Spleen (tissue), 11 donors: Measurements from ENCODE around the gene OSBPL10. TPM values are rescaled to one million over a fixed set of nuclear protein-coding genes. Genes with fewer than 3 reads are reported as not detected.

Source experiments
- DNase-seq: peaks from one replicate; pipeline ENCODE4 v3.0.0-alpha.2; 2020
- H3K27ac ChIP-seq, 8 donors: fragments of 200-600 bp; sonication (generic) in 7 of 8; 1 replicate in 4 of 8; 2 replicates in 4 of 8; pipeline versions ENCODE4 v1.5.0 to v1.8.0; 2016 to 2021; ENCODE audit warnings: inconsistent platforms in 4 of 8, mild to moderate bottlenecking in 4 of 8, moderate library complexity in 1 of 8
- H3K27me3 ChIP-seq, 7 donors: fragments of 200-600 bp; sonication (generic) in 6 of 7; replicated peaks in 1 of 7; 1 replicate in 4 of 7; 2 replicates in 3 of 7; pipeline versions ENCODE4 v1.5.0 to v1.8.0; 2016 to 2021; ENCODE audit warnings: inconsistent platforms in 3 of 7, mild to moderate bottlenecking in 1 of 7
- H3K36me3 ChIP-seq, 6 donors: fragments of 200-600 bp; sonication (generic) in 5 of 6; 1 replicate in 4 of 6; 2 replicates in 2 of 6; pipeline versions ENCODE4 v1.5.0 to v1.8.0; 2016 to 2021; ENCODE audit warnings: inconsistent platforms in 2 of 6
- H3K4me1 ChIP-seq, 6 donors: fragments of 200-600 bp; sonication (generic) in 5 of 6; 1 replicate in 3 of 6; 2 replicates in 3 of 6; pipeline versions ENCODE4 v1.5.0 to v1.8.0; 2016 to 2021; ENCODE audit warnings: inconsistent platforms in 3 of 6
- H3K4me3 ChIP-seq, 8 donors: fragments of 200-600 bp; sonication (generic) in 7 of 8; 1 replicate in 4 of 8; 2 replicates in 4 of 8; pipeline versions ENCODE4 v1.5.0 to v1.8.0; 2016 to 2021; ENCODE audit warnings: inconsistent platforms in 4 of 8, mild to moderate bottlenecking in 4 of 8, moderate library complexity in 2 of 8
- H3K9me3 ChIP-seq, 8 donors: fragments of 200-600 bp; sonication (generic) in 7 of 8; 1 replicate in 4 of 8; 2 replicates in 4 of 8; pipeline versions ENCODE4 v1.5.0 to v1.8.0; 2016 to 2021; ENCODE audit warnings: inconsistent platforms in 4 of 8
- POLR2A ChIP-seq, 3 donors: fragments of 450-650 bp; IDR thresholded peaks; one replicate each; pipeline ENCODE4 v1.5.1; 2017; ENCODE audit warnings: antibody characterized with exemption in 3 of 3, mild to moderate bottlenecking in 1 of 3
- POLR2AphosphoS5 ChIP-seq, 3 donors: sonication (generic); formaldehyde crosslinking; IDR thresholded peaks; one replicate each; pipeline ENCODE4 v1.5.1; 2017; ENCODE audit warnings: antibody characterized with exemption in 3 of 3
- WGBS, 5 donors: extraction: QIAGEN DNeasy Blood & Tissue Kit in 3 of 5; methylation state at CpG; one replicate each; pipeline versions ENCODE4 v1.1.5 to v1.1.7; 2013 to 2018; 5-methylcytosine and 5-hydroxymethylcytosine counted together
- intact Hi-C: fragments of 100-400 bp; cut with DNase I; formaldehyde crosslinking; loops from one replicate; pipeline ENCODE4 v1.15.0; 2023; ENCODE audit warnings: low total_unique reads
- polyA plus RNA-seq, 3 donors: library from polyadenylated mRNA; stranded (reverse); fragments of 200-250 nt; gene quantifications; one replicate each; pipeline ENCODE4 v1.2.1, GENCODE V29; 2013
- total RNA-seq, 7 donors: library from RNA; depleted of rRNA in 3 of 7; stranded (reverse); fragments of >200 nt in 3 of 7; fragmentation: NEBNext Ultra II Directional in 4 of 7; extraction: Animal tissue kit (Norgen Biotek cat#: 25700) in 4 of 7; gene quantifications; one replicate each; pipeline versions ENCODE4 v1.1.0 to v1.2.1, GENCODE V29; 2016 to 2021
- TF ChIP-seq, protein P1 (sequence below), 11 experiments: fragments of 200-600 bp in 7 of 11; fragments of 450-650 bp in 4 of 11; sonication (generic) in 4 of 11; IDR thresholded peaks in 8 of 11; conservative IDR thresholded peaks in 3 of 11; 1 replicate in 7 of 11; 2 replicates in 4 of 11; pipeline versions ENCODE4 v1.4.0 to v1.8.0; 2016 to 2021; ENCODE audit warnings: antibody characterized with exemption in 11 of 11, inconsistent platforms in 4 of 11, mild to moderate bottlenecking in 1 of 11
- donor health status: healthy with polysubstance abuse.
- donor health status: DM: no; HTN: no; CAD: no; lungs with moderate emphysema.
- donor health status: DM: no; HTN: no; CAD: no.
- donor health status: Bipolar disorder and iron deficiency.
- donor health status: healthy.
- donor health status: DM: no; HTN: no; CAD: no.
- donor health status: DM: yes; HTN: yes; CAD: no.

The OSBPL10 gene
- total and polyA plus RNA-seq, 10 donors = 3.8 to 95.1 (median 56.5) TPM

DNA sequence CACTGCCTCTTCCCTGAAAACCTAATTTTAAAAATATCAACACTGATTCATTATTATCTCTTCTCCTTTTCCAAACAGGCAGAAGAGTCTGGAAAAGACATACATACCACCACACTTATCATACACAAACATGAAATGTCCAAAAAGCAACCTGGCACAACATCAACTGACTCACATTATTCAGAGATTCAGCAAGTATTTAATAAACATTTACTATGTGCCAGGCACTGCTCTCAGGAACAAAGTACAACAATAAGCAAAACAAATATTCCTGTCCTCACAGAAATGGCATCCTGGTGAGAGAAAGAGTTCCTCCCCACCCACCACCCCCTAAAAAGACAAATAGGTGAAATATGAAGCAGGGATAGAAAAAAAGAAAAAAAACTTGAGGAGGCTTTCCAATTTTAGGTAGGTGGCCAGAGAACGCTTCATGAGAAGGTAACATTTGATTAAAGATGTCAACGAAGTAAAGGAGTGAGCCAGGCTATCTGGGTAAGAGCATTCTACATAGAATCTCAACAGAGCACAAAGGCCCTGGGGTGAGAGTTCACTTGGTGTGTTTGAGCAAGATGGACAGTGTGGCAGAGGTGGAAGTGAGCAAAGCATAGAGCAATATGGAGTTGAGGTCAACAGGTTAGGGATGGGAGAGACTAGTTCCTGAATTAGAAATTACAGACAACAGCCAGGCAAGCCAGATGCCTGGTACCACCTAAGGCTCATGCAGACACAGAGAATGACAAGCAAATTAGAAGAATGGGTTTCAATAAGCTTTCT, 141.7 kb downstream of the OSBPL10 start:
- TF ChIP-seq POLR2AphosphoS5 (IDR thresholded peaks at IDR 0.05) (no peak), POLR2A (IDR thresholded peaks at IDR 0.05) (no peak)
- TF ChIP-seq, protein P1, sequence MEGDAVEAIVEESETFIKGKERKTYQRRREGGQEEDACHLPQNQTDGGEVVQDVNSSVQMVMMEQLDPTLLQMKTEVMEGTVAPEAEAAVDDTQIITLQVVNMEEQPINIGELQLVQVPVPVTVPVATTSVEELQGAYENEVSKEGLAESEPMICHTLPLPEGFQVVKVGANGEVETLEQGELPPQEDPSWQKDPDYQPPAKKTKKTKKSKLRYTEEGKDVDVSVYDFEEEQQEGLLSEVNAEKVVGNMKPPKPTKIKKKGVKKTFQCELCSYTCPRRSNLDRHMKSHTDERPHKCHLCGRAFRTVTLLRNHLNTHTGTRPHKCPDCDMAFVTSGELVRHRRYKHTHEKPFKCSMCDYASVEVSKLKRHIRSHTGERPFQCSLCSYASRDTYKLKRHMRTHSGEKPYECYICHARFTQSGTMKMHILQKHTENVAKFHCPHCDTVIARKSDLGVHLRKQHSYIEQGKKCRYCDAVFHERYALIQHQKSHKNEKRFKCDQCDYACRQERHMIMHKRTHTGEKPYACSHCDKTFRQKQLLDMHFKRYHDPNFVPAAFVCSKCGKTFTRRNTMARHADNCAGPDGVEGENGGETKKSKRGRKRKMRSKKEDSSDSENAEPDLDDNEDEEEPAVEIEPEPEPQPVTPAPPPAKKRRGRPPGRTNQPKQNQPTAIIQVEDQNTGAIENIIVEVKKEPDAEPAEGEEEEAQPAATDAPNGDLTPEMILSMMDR (IDR thresholded peaks at IDR 0.05 in 8 of 11, conservative IDR thresholded peaks at IDR 0.05 in 3 of 11) = no peak
- intact Hi-C loops = no loop called here
- WGBS, 5 donors = 87 to 93% (median 89%) methylated on average over 2 of the region's 2 CpGs

DNA sequence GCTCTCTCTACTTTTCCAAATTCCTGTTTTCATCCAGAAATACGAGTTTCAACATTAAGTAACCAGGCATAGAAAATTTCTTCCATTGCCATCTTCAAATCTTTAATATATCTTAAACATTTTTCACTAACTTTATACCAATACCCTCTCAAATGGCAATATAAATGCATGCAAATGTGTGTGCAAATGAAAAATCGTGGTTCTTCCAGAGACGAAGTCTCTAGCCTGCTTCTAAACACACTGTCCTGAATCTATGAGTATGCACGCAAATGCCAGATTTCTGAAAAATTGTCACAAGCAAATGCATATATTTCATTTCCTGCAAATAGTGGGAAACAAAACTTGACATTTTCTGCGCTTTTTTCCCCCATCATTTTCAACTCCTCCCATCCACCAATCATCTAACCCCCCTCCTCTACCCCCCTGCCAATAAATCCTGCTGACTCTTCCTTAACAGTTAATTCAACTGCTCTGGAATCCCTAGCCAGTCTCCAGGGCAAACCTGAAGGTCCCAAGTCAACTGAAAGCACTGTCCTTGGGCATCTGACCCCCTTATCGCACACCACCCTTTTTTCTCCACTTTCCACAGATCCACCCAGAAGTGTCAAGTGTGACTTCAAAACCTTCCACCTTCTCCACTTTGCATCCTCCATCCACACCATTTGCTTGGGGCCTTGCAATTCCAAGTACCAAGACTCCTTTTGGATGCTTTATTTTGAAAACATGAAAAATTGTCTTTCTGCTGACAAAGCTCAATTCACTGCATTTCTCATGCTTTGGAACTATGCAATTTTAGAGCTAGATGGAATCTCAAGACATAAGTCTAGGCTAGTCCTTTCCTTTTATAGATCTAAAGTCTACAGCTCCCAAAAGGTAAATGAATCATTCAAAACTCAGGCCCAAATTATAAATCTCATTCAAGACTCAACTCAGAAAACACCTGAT, 144.7 kb downstream of the OSBPL10 start:
- WGBS, 5 donors = 78 to 90% (median 83%) methylated on average over 6 of the region's 6 CpGs
- Histone ChIP-seq H3K27ac (no peak overlapping the region), H3K4me3 (no peak overlapping the region), H3K27me3 (no peaks in the 10 kb centered on the region), H3K36me3 (no peaks in the 10 kb centered on the region), H3K4me1 (peaks cover 0 to 9% (median 3%) of the 10 kb centered on the region in 6 donors), H3K9me3 (no peaks in the 10 kb centered on the region)
- no peak for DNase-seq
- intact Hi-C loops = no loop called here
- TF ChIP-seq, protein P1 (IDR thresholded peaks at IDR 0.05 in 8 of 11, conservative IDR thresholded peaks at IDR 0.05 in 3 of 11) = no peak
- TF ChIP-seq POLR2AphosphoS5 (IDR thresholded peaks at IDR 0.05) = no peak
- no peak for TF ChIP-seq POLR2A (IDR thresholded peaks at IDR 0.05)

More for the DNA sequence above, 141.7 kb downstream of the OSBPL10 start:
- no peak for DNase-seq
- H3K4me1 ChIP-seq = peaks cover 0 to 9% (median 3%) of the 10 kb centered on the region in 6 donors
- H3K36me3 ChIP-seq = no peaks in the 10 kb centered on the region
- no peaks in the 10 kb centered on the region for H3K9me3 ChIP-seq
- no peak overlapping the region for H3K27ac ChIP-seq
- H3K4me3 ChIP-seq = no peak overlapping the region
- no peaks in the 10 kb centered on the region for H3K27me3 ChIP-seq

DNA sequence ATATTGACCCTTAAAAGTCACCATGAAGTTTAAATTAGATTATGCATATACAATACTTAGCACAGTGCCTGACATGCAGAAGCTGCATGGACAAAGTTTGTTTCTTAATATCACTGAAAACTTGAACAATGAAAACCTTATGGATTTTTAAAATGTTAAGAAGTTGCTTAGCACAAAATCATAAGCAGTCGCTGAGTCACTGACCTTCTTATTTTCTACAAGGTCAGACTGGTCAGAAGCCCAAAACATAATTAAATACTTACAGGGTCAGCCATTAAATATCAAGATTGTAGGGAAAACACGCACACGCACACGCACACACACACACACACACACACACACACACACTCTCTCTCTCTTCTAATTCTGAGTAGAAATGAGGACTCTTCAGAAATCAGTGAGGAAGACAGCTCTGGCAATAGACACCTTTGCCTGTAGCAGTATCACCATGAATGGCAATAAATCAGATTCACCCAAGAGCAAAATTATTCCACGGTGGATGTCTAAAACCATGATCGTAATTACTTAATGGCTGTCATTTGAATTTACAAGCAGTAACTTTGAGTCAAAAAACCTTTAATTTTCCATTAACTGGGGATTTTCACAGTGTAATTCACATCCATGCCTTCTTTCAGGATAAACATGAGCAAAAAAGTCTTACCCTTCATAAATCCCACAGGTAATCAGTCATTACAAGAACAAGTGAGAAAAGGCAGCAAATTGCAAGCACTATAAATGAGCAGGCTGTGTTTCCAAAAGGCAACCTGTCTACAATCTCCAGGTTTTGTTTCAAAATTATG, 147.5 kb downstream of the OSBPL10 start:
- no peak for DNase-seq
- Histone ChIP-seq H3K27me3 (no peaks in the 10 kb centered on the region), H3K36me3 (peaks cover 0 to 15% (median 0%) of the 10 kb centered on the region in 6 donors), H3K9me3 (no peaks in the 10 kb centered on the region), H3K27ac (no peak overlapping the region), H3K4me3 (no peak overlapping the region), H3K4me1 (peaks cover 0 to 9% (median 3%) of the 10 kb centered on the region in 6 donors)
- 56 to 87% (median 75%) methylated on average over 6 of the region's 6 CpGs for WGBS, 5 donors
- intact Hi-C loops = no loop called here
- TF ChIP-seq POLR2AphosphoS5 (IDR thresholded peaks at IDR 0.05) (no peak), POLR2A (IDR thresholded peaks at IDR 0.05) (no peak)
- TF ChIP-seq, protein P1 (IDR thresholded peaks at IDR 0.05 in 8 of 11, conservative IDR thresholded peaks at IDR 0.05 in 3 of 11) = no peak
